Putamen (tissue), 1 donor: Measurements from ENCODE around the gene DNAI4.
"Not testable (repeated sequence)": the region's sequence is repeated elsewhere in the genome, so short reads cannot be mapped to it uniquely, and the experiment has no call there.

Experiments used
- DNase-seq: peaks from one replicate; pipeline ENCODE4 v3.0.0-alpha.2; 2016; ENCODE audit warnings: low spot score

DNAI4 gene

GRCh38 chr1:66929146-66929688, 4.6 kb upstream of the DNAI4 start:
- no peak for DNase-seq

DNA sequence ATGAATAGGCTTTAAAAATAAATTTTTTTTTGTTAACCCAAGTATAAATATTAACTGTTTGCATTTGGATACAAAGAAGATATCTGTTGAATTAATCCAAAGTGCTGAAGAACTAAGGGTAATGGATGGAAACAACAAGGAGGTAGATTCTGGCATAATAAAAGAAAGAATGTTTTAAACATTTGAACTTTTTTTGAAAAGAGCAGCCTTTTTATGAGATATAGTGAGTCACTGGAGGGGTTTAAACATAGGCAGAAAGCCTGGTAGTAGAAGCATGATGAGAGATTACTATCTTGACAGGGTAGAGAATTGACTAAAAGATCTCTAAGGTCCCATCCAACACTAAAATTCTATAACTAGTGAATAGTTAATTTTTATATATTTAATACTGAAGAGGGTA, 2.9 kb upstream of the DNAI4 start:
- no peak for DNase-seq

DNA sequence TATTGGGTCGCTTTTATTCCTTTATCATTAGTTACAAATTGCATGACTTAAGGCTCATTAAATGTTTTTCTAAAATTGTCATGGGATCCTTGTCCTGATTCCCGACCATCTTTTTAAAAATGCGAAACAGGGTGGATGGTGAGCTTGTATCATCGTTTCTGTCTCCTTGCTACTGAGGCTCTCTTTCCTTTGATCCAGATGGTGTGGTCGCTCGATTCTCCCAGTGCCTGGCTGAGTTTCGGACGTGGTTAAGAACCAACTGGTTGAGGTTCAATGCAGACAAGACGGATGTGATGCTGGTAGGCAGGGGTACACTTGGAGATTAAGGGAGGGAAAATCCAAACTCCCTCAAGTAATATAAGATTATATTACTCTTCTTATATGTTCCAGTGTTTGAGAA, 1.3 kb upstream of the DNAI4 start:
- DNase-seq = no peak

DNA sequence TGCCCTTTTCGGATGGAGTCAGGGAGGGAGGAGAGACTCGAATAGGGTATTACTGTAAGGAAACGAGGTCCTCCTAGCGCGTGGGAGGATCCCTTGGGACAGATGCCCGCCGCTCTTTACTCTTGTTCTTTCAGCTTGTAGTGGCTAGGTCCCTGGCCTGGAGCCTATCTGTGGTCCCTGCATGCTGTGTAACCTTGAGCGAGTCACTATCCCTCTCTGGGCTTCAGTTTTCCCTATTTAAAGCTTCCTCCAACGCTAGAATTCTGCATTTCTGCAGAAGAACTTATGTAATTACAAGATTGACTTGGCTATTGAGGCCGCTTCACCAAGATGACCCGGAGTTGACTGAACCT, 878 bp upstream of the DNAI4 start:
- DNase-seq = no peak

- DNase-seq = no peak
Measured at GRCh38 chr1:66920543-66920942, 4.1 kb downstream of the DNAI4 start.

DNA sequence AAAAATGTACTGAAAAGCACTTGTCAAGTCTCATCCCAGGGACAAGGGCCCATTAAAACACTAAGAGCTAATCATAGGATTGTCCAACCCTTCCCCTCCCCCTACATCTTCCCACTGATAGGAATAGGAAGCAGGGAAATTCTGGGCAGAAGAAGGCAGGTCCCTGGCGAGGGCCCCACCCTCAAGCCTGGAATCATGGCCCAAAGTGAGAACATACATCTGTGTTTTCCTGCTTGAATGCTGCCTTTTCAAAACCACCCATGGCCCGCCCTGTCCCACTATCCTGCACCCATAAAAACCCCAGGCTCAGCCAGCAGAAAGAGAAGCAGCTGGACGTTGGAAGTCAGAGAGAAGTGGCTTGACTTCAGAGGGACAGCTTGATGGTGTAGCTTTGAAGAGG, 4.8 kb downstream of the DNAI4 start:
- DNase-seq = no peak

DNA sequence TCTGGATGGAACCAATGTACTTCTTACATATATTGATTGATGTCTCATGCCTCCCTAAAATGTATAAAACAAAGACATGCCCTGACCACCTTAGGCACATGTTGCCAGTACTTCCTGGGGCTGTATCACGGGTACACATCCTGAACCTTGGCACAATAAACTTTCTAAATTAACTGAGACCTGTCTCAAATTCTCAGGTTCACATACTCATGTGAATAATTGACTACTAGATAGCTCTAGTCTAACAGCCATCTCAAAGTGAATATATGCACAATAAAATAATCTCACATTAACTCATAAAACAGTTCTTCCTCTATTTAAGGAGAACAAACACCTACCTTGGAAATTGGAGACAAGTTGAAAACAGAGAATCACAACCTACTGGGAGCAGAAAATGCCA, 5.6 kb downstream of the DNAI4 start:
- DNase-seq = no peak

- DNase-seq = no peak
Measured at GRCh38 chr1:66917476-66917875, 7.2 kb downstream of the DNAI4 start.

GRCh38 chr1:66916320-66916719, 8.3 kb downstream of the DNAI4 start:
- no peak for DNase-seq

DNA sequence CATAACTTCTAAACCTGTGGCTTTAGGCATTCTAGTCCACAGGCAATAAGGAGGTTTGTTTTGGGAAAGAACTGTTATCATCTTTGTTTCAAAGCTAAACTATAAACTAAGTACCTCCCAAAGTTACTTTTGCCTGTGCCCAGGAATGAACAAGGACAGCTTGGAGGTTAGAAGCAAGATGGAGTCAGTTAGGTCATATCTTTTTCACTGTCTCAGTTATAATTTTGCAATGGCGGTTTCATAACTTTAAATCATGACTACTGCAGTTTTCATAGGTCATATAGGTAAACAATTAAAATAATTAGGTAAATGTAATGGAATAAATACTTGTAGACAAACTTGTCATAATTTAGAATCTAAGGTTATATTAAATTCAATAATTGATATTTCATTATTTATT, 9.5 kb downstream of the DNAI4 start:
- DNase-seq = not testable (repeated sequence)

DNA sequence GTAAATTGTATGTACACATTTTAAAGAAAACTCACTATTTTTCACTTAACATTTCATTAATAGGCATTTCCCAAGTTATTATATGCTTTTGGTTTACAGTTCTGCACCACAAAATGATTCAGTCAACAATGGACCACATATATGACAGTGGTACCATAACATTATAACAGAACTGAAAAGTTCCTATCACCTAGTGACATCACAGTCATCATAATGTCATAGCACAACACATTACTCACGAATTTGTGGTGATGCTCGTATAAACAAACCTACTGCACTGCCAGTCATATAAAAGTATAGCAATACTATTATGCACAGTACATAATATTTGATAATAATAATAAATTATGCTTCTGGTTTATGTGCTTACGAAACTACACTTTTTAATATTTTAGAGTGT, 30.9 kb downstream of the DNAI4 start:
- no peak for DNase-seq

DNA sequence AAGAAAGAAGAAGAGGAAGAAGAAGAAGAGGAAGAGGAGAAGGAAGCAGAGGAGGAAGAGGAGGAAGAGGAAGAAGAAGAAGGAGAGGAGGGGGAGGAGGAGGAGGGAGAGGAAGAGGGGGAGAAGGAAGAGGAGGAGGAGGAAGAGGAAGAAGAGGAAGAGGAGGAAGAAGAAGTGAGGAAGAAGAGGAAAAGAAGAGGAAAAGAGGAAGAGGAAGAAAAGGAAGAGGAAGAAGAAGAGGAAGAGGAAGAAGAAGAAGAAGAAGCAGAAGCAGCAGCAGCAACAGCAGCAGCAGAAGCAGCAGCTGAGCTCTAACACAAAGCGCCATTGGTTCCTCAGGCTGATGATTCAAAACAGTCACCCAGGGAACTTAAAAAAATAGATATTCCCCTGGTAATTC, 34.0 kb downstream of the DNAI4 start:
- DNase-seq = no peak

DNA sequence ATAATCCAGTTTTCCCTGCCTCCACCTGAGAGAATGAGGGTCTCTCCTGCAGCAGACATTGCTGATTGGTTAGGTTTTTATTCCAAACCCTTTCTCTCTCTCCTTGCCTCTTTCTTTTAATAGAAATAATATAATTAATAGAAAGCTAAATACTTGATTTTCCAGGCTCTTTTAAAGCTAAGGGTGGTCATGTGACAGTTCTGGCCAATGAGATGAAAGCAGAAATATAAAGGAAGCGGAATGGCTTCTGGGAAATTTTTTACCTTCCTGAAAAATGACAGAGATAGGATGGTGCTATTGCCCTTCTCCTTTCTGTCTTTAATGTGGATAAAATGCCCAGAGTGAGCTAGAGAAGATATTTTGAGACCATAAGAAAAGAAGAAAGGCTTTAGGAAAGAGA, 35.6 kb downstream of the DNAI4 start:
- no peak for DNase-seq

GRCh38 chr1:66876664-66877063, 48.0 kb downstream of the DNAI4 start:
- no peak for DNase-seq

GRCh38 chr1:66873111-66873510, 51.5 kb downstream of the DNAI4 start:
- no peak for DNase-seq

GRCh38 chr1:66872024-66872423, 52.6 kb downstream of the DNAI4 start:
- not testable (repeated sequence) for DNase-seq

DNA sequence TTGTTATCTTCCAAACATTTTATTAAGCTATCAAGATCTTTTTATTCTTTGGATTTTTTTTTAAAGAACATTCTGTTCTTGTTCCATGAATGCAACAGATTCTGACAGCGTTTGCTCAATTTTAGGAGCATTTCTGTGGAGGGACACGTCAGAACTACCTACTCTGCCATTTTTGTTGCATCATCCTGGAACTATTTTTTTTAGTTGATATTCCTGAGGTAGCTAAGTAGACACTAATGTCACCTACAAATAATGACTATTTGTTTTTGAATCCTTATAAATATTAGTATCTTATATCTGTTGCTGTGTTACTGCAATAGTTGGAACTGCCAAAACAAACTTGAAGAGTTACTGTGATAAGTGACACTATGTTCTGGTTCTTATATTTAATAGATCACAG, 57.2 kb downstream of the DNAI4 start:
- DNase-seq = no peak

- no peak for DNase-seq
Measured at GRCh38 chr1:66860529-66860928, 64.1 kb downstream of the DNAI4 start.

DNA sequence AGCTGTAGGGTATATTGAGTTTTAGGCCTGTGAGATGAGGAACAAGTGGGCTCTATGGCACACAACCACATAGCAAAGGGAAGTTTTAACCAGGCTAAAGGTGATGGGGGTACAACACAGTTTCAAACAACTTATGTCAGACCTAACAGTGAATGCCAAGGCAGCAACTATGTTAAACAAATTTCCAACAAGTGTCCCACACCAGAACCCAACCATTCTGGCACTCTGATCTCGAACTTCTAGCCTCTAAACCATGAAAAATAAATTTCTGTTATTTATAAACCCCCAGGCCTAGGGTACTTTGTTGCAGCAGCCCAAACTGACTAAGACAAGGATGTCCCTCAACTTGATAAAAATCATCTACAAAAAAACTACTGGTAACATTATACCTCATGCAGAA, 71.3 kb downstream of the DNAI4 start:
- no peak for DNase-seq

DNA sequence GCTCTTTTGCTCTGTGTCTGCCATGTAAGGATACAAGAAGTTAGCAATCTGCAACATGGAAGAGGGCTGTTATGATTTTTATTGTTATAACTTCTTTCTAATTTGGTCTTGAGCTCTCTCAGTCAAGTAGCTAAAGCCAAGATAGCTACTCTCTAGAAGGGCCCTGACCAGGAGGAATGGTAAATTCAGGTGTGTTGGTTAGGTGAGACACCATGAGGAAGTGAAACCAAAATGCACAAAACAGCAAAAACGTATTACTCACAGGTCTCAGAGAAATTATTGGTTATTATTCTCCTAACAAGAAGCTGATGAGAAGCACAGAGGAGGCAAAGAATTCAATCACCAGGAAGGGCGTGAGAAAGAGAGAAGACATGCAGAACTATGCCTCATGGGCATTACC, 71.8 kb downstream of the DNAI4 start:
- no peak for DNase-seq

DNA sequence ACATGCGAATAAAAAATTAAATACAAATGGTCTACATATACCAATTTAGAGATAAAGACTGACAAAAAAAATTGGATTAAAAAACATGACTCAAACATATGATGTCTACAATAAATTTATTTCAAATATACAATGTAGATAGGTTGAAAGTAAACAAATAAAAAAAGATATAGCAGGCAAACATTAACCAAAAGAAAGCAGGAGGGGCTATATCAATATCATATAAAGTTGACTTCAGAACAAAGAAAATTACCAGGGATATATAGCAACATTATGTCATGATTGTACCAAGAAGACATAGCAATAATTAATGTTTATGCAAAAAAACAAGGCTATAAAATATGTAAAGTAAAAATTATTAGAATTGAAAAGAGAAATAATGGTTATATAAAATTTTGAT, 73.7 kb downstream of the DNAI4 start:
- DNase-seq = no peak

DNA sequence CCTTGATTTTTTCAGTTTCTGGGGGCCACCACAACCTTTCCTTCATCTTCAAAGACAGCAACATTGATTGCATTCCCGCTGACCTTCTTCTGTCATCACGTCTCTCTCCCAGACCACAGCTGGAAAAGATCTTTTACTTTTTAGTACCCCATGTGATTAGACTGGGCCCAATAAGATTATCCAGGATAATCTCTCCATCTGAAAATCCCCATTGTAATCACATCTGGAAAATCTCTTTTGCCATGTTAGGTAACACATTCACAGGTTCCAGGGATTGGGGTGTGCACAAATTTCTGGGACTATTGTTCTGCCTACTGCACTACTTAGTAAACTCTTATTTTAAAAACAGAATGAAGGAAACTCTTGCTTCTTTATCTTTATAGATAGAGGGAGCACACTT, 76.5 kb downstream of the DNAI4 start:
- no peak for DNase-seq

DNA sequence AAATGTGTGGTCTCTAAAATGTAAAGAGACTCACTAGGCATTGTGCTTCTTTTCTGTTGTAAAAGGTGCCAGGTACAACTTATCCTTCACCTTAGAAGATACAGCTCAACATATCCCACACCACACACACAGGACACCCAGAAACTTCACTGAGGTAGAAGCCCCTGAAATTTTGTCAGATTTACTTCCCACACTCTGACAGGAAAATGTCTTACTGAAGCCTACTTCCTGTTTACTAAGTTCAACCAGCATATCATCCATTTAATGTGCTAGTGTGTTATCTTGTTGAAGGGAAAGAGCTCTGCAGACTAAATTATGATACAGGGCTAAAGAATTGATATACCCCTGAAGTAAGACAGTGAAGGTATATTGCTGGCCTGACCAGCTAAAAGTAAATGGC, 83.7 kb downstream of the DNAI4 start:
- no peak for DNase-seq

GRCh38 chr1:66834926-66835325, 89.7 kb downstream of the DNAI4 start:
- DNase-seq = no peak

GRCh38 chr1:66833112-66833511, 91.5 kb downstream of the DNAI4 start:
- no peak for DNase-seq
